ENCODE data around the gene MMP14. TPM values are rescaled to one million over a fixed set of nuclear protein-coding genes. Genes with fewer than 3 reads are reported as not detected.
A peak's percentile ranks its signal among the peaks of the same experiment; 100 is the strongest.
"Not testable (repeated sequence)": the region's sequence is repeated elsewhere in the genome, so short reads cannot be mapped to it uniquely, and the experiment has no call there.

The MMP14 gene
- total RNA-seq, 1 experiment from 2014 or later = 34.8 TPM

DNA sequence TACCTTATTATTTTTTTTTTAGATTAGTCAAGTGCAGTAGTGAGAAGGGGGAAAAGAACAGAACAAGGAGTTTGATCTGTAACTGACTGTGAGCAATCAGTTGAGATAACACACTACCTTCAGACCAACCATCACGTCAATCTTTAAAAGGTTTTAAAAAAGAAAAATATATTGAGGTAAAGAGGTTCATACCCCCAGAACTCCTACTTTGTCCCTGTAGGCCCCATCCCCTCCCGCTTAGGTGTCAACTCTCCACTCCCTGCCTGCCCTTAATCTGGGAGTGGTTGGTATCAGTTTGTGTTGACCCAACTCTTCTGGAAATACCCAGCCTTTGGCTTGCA lies 16.2 kb downstream of the MMP14 start:
- Histone ChIP-seq H3K27ac (no peak overlapping the region), H3K4me1 (replicated peaks; ENCODE audit: insufficient read depth) (peaks cover 4% of the 10 kb centered on the region; the same call in 1 of the 2 replicates), H3K79me2 (ENCODE audit: low read depth) (no peaks in the 10 kb centered on the region), H3K36me3 (ENCODE audit: low read depth) (no peaks in the 10 kb centered on the region), H3K4me2 (peak overlapping the region; percentile 88; the same call in 1 of the 2 replicates), H3K4me3 (no peak overlapping the region), H3K9me3 (ENCODE audit: insufficient read depth, low read depth) (no peaks in the 10 kb centered on the region), H3K9me2 (ENCODE audit: insufficient read depth) (no peaks in the 10 kb centered on the region), H3F3A (ENCODE audit: insufficient read depth, low read depth) (no peaks in the 10 kb centered on the region), H3K27me3 (ENCODE audit: insufficient read depth, low read depth) (no peaks in the 10 kb centered on the region), H2AFZ (no peak overlapping the region), H4K20me1 (ENCODE audit: insufficient read depth) (no peaks in the 10 kb centered on the region)
- DNase-seq = no peak
- CTCF ChIA-PET = interaction anchor here (0.5 to 1.3 kb wide), 9 partner anchors 20 to 1891 kb away, joined by 3 to 6 read pairs (median 4); partner anchors contain the start of gene DAD1
- POLR2A ChIA-PET (ENCODE audit: unreplicated experiment) = no interaction called here
- no TSS peak for BruUV-seq (replicated peaks)
- intact Hi-C loops (cut with micrococcal nuclease; ENCODE audit: unreplicated experiment) = loop anchor here (2.0 to 5.0 kb wide), 3 partner anchors 30 to 295 kb away; no protein-coding TSS in a partner anchor
- no peak for TF ChIP-seq EZH2 (IDR thresholded peaks at IDR 0.05; ENCODE audit: low read depth)
- TF ChIP-seq, protein P1, sequence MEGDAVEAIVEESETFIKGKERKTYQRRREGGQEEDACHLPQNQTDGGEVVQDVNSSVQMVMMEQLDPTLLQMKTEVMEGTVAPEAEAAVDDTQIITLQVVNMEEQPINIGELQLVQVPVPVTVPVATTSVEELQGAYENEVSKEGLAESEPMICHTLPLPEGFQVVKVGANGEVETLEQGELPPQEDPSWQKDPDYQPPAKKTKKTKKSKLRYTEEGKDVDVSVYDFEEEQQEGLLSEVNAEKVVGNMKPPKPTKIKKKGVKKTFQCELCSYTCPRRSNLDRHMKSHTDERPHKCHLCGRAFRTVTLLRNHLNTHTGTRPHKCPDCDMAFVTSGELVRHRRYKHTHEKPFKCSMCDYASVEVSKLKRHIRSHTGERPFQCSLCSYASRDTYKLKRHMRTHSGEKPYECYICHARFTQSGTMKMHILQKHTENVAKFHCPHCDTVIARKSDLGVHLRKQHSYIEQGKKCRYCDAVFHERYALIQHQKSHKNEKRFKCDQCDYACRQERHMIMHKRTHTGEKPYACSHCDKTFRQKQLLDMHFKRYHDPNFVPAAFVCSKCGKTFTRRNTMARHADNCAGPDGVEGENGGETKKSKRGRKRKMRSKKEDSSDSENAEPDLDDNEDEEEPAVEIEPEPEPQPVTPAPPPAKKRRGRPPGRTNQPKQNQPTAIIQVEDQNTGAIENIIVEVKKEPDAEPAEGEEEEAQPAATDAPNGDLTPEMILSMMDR (conservative IDR thresholded peaks at IDR 0.05) = no peak

DNA sequence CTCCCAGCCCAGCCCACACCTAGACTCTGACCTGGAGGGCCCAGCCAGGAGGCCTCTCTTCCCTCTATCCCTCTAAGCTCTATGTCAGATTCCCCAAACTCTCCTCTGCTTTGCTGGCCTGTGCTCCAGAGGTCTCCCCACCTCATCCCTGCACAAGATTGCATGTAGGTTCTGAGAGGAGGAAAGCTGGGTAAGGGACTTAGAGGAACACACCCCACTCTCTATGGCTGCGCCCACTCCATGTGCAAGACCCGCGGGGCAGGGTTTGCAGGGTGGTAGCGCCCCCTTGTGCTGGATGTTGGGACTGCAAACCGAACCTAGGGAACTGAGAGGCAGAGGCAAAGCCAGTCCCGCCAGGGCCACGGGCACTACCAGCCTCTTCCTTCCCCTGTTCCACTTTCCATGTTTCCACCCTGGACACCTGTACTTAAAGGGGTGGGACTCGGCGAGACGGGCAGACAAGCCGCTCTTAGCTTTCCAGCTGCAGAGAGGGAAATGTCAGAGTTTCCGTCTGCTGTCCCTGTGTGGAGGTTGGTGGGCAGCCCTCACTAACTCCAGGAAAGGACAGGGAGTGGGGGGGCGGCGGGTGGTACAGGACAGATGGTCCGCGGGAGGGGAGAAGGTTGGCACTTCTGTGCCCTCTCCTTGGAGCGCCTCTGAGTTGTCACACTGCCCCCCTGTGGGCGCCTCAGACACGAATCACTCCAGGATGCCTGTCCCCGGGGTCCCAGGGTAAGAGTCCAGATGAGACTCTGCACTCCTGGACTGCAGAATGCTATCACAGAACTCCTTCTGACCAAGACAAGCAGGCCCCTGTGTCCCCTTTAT lies 16.8 kb downstream of the MMP14 start:
- peak overlapping the region; percentile 88 for H3K4me2 ChIP-seq
- intact Hi-C loops (cut with micrococcal nuclease; ENCODE audit: unreplicated experiment) = loop anchor here (1.0 to 5.0 kb wide), 5 partner anchors 30 to 296 kb away; no protein-coding TSS in a partner anchor
- DNase-seq = peak in 1 of 2 experiments; percentile 80
- no peaks in the 10 kb centered on the region for H3K27me3 ChIP-seq (ENCODE audit: insufficient read depth, low read depth)
- H3K9me2 ChIP-seq (ENCODE audit: insufficient read depth) = no peaks in the 10 kb centered on the region
- TF ChIP-seq, protein P1 (conservative IDR thresholded peaks at IDR 0.05) = peak; percentile 91
- no peak for TF ChIP-seq EZH2 (IDR thresholded peaks at IDR 0.05; ENCODE audit: low read depth)
- no peaks in the 10 kb centered on the region for H4K20me1 ChIP-seq (ENCODE audit: insufficient read depth)
- H3F3A ChIP-seq (ENCODE audit: insufficient read depth, low read depth) = no peaks in the 10 kb centered on the region
- H3K4me1 ChIP-seq (replicated peaks; ENCODE audit: insufficient read depth) = peaks cover 4% of the 10 kb centered on the region; the same call in 1 of the 2 replicates
- no peaks in the 10 kb centered on the region for H3K79me2 ChIP-seq (ENCODE audit: low read depth)
- no TSS peak for BruUV-seq (replicated peaks)
- CTCF ChIA-PET = interaction anchor here (0.5 to 1.4 kb wide), 12 partner anchors 20 to 1892 kb away, joined by 3 to 6 read pairs (median 4); partner anchors contain the start of gene DAD1
- peak overlapping the region; percentile 48; the same call in 1 of the 2 replicates for H3K4me3 ChIP-seq
- POLR2A ChIA-PET (ENCODE audit: unreplicated experiment) = no interaction called here
- H3K9me3 ChIP-seq (ENCODE audit: insufficient read depth, low read depth) = no peaks in the 10 kb centered on the region
- H3K36me3 ChIP-seq (ENCODE audit: low read depth) = no peaks in the 10 kb centered on the region
- H2AFZ ChIP-seq = peak overlapping the region; percentile 85
- H3K27ac ChIP-seq = no peak overlapping the region

DNA sequence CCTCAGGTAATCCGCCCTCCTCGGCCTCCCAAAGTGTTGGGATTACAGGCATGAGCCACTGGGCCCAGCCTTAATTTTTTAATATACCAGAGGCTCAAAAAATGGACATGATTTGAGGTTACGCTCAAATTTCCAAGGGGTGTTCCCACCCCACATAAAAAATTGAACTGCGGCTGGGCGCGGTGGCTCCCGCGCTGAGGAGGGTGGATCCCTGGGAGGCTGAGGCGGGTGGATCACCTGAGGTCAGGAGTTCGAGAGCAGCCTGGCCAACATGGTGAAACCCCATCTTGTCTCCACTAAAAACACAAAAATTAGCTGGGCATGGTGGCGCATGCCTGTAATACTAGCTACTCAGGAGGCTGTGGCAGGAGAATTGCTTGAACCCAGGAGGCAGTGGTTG lies 17.9 kb downstream of the MMP14 start:
- H3K9me2 ChIP-seq (ENCODE audit: insufficient read depth); BruUV-seq (replicated peaks); H3F3A ChIP-seq (ENCODE audit: insufficient read depth, low read depth); H3K4me3 ChIP-seq; H3K36me3 ChIP-seq (ENCODE audit: low read depth); H2AFZ ChIP-seq; H3K4me2 ChIP-seq; H4K20me1 ChIP-seq (ENCODE audit: insufficient read depth); H3K4me1 ChIP-seq (replicated peaks; ENCODE audit: insufficient read depth); H3K9me3 ChIP-seq (ENCODE audit: insufficient read depth, low read depth); DNase-seq; H3K27me3 ChIP-seq (ENCODE audit: insufficient read depth, low read depth); H3K27ac ChIP-seq; POLR2A ChIA-PET (ENCODE audit: unreplicated experiment); H3K79me2 ChIP-seq (ENCODE audit: low read depth): not testable (repeated sequence)
- intact Hi-C loops (cut with micrococcal nuclease; ENCODE audit: unreplicated experiment) = loop anchor here (5.0 kb wide), 1 partner anchor 297 kb away; no protein-coding TSS in a partner anchor
- CTCF ChIA-PET = interaction anchor here (0.6 to 1.7 kb wide), 5 partner anchors 27 to 465 kb away, joined by 3 to 6 read pairs (median 4); no protein-coding TSS in a partner anchor

All from PC-9 (cell line).